K562 (cell line): ENCODE data around the gene COL20A1. TPM values are rescaled to one million over a fixed set of nuclear protein-coding genes. Genes with fewer than 3 reads are reported as not detected.

Source experiments
- ATAC-seq: fragments of 200-7000 bp; cut with Tn5 transposase; 3 replicates; pipeline ENCODE4 v1.9.1; 2020; ENCODE audit warnings: moderate library complexity
- BruUV-seq: library from RNA; stranded (reverse); fragments of 400-500 nt; replicated peaks from 2 replicates; lab custom pipeline; 2021; lab: Mats Ljungman, UMichigan
- CTCF ChIA-PET: fragments of 300-600 bp; formaldehyde crosslinking; extraction: SDS; loops from one replicate; lab custom pipeline; 2021; ENCODE audit warnings: low intra/inter-chr PET ratio; lab: Yijun Ruan, JAX
- POLR2A ChIA-PET: fragments of 300-600, 350-650 bp; sonication (Branson Sonifier 250); formaldehyde crosslinking; extraction: SDS; loops from one replicate; lab custom pipeline; 2021; ENCODE audit warnings: antibody characterized with exemption, inconsistent platforms; lab: Yijun Ruan, JAX
- DNase-seq, 4 experiments: peaks; one replicate each; pipeline versions ENCODE4 v3.0.0 to v3.0.0-alpha.2; 2011 to 2018; ENCODE audit warnings: low spot score in 3 of 4, mixed read lengths in 3 of 4; ENCODE audit errors: extremely low read depth in 1 of 4
- FAIRE-seq: peaks from 2 replicates; lab custom pipeline; 2011; peaks lifted over from hg19 to GRCh38; lab: Jason Lieb, UNC
- H2AFZ ChIP-seq: 2 replicates; pipeline ENCODE4 v1.6.0; 2011; ENCODE audit warnings: low read depth, low read length, control low read depth, inconsistent platforms
- H3K27ac ChIP-seq: fragments of 200-600 bp; 3 replicates; pipeline ENCODE4 v1.8.0; 2011; ENCODE audit warnings: low read depth, mild to moderate bottlenecking, control low read depth, inconsistent platforms, low read length, moderate library complexity, mixed read lengths; ENCODE audit errors: extremely low read depth
- H3K27me3 ChIP-seq, 2 experiments: fragments of 300-600 bp in 1 of 2; 2 replicates in 1 of 2; 3 replicates in 1 of 2; pipeline versions ENCODE4 v1.6.0 to v1.8.0; 2011; ENCODE audit warnings: inconsistent platforms in 2 of 2, low read length in 2 of 2, mild to moderate bottlenecking in 1 of 2, mixed read lengths in 1 of 2, moderate library complexity in 1 of 2; ENCODE audit not compliant: control insufficient read depth in 2 of 2, insufficient read depth in 2 of 2
- H3K36me3 ChIP-seq: fragments of 300-600 bp; 3 replicates; pipeline ENCODE4 v1.8.0; 2011; ENCODE audit warnings: mild to moderate bottlenecking, low read length, inconsistent platforms; ENCODE audit not compliant: control insufficient read depth, insufficient read depth
- H3K4me1 ChIP-seq, 2 experiments: fragments of 200-600 bp in 1 of 2; replicated peaks in 1 of 2; 2 replicates in 1 of 2; 3 replicates in 1 of 2; pipeline versions ENCODE4 v1.5.1 to v1.8.0; 2011; ENCODE audit warnings: inconsistent platforms in 2 of 2, low read length in 2 of 2, mild to moderate bottlenecking in 1 of 2, mixed read lengths in 1 of 2, moderate library complexity in 1 of 2; ENCODE audit not compliant: control insufficient read depth in 2 of 2, insufficient read depth in 2 of 2
- H3K4me2 ChIP-seq: 2 replicates; pipeline ENCODE4 v1.6.1; 2011; ENCODE audit warnings: low read length, control low read depth, inconsistent platforms, mixed read lengths; ENCODE audit not compliant: insufficient read depth
- H3K4me3 ChIP-seq: fragments of 200-600 bp; sonication (generic), shearing (Covaris generic); 2 replicates; pipeline ENCODE4 v1.5.1; 2016; ENCODE audit warnings: control low read depth, inconsistent platforms
- H3K79me2 ChIP-seq: fragments of 200-600 bp; 3 replicates; pipeline ENCODE4 v1.8.0; 2011; ENCODE audit warnings: low read length, inconsistent platforms; ENCODE audit not compliant: control insufficient read depth, insufficient read depth
- H3K9ac ChIP-seq, 2 experiments: 2 replicates each; pipeline versions ENCODE4 v1.6.0 to v1.6.1; 2011; ENCODE audit warnings: low read depth in 2 of 2, low read length in 2 of 2, control low read depth in 1 of 2, inconsistent platforms in 1 of 2, mild to moderate bottlenecking in 1 of 2, mixed read lengths in 1 of 2; ENCODE audit not compliant: insufficient read depth in 1 of 2
- H3K9me1 ChIP-seq: one replicate; pipeline ENCODE4 v1.6.0; 2011; ENCODE audit warnings: inconsistent platforms, mild to moderate bottlenecking, low read length, moderate library complexity; ENCODE audit not compliant: control insufficient read depth, insufficient read depth
- H3K9me3 ChIP-seq: replicated peaks from 2 replicates; pipeline ENCODE4 v1.5.1; 2011; ENCODE audit warnings: low read depth, low read length, inconsistent platforms; ENCODE audit not compliant: control insufficient read depth, insufficient read depth
- H4K20me1 ChIP-seq: replicated peaks from 2 replicates; pipeline ENCODE4 v1.6.1; 2011; ENCODE audit warnings: low read length, inconsistent platforms, mixed read lengths; ENCODE audit not compliant: control insufficient read depth, insufficient read depth
- ARID1B ChIP-seq: fragments of 450-650 bp; IDR thresholded peaks from 2 replicates; pipeline ENCODE4 v1.6.1; 2016; ENCODE audit warnings: antibody characterized with exemption, mild to moderate bottlenecking, inconsistent platforms
- CTBP1 ChIP-seq: fragments of 450-650 bp; IDR thresholded peaks from 2 replicates; pipeline ENCODE4 v1.6.1; 2016; ENCODE audit warnings: borderline replicate concordance
- ELF1 ChIP-seq: fragments of 200-800 bp; sonication (Bioruptor generic); IDR thresholded peaks from 2 replicates; pipeline ENCODE4 v1.6.1; 2016; ENCODE audit warnings: missing genetic modification characterization, missing compliant biosample characterization
- HCFC1 ChIP-seq: IDR thresholded peaks from 2 replicates; pipeline ENCODE4 v1.6.1; 2012; ENCODE audit warnings: low read depth, low read length, improper control_type of control experiment
- PRPF4 ChIP-seq: fragments of 200-400 bp; formaldehyde crosslinking; IDR thresholded peaks from one replicate; pipeline ENCODE4 v1.6.1; 2017; ENCODE audit warnings: low read length, low read depth, mild to moderate bottlenecking; ENCODE audit not compliant: insufficient read depth, poor library complexity, severe bottlenecking
- SMARCA4 ChIP-seq: fragments of 450-650 bp; IDR thresholded peaks from 2 replicates; pipeline ENCODE4 v1.6.1; 2016
- ZBTB7A ChIP-seq: IDR thresholded peaks from 2 replicates; pipeline ENCODE4 v1.6.1; 2011; ENCODE audit warnings: low read depth, mild to moderate bottlenecking, low read length, moderate library complexity, borderline replicate concordance; ENCODE audit not compliant: control insufficient read depth
- ZNF140 ChIP-seq: fragments of 250-450 bp; sonication (Bioruptor Pico); IDR thresholded peaks from 2 replicates; pipeline ENCODE4 v1.8.0; 2021; ENCODE audit warnings: moderate library complexity, mild to moderate bottlenecking, inconsistent platforms
- ZNF311 ChIP-seq: fragments of 250-450 bp; sonication (Bioruptor Pico); IDR thresholded peaks from 2 replicates; pipeline ENCODE4 v1.4.0; 2020; ENCODE audit warnings: mild to moderate bottlenecking, moderate library complexity
- ZNF778 ChIP-seq: fragments of 450-650 bp; formaldehyde crosslinking; IDR thresholded peaks from 2 replicates; pipeline ENCODE4 v1.4.0; 2020; ENCODE audit warnings: mild to moderate bottlenecking, moderate library complexity
- WGBS: fragments of 100-300 bp; shearing (Covaris generic); methylation state at CpG from one replicate; pipeline ENCODE4 v1.1.6; 2016; ENCODE audit warnings: low coverage, mixed read lengths; ENCODE audit not compliant: insufficient coverage; ENCODE audit errors: missing lambda C conversion rate; 5-methylcytosine and 5-hydroxymethylcytosine counted together
- in situ Hi-C: fragments of 300-500 bp; cut with MboI; formaldehyde crosslinking; loops from 4 replicates; pipeline ENCODE4 v1.15.0; 2018; ENCODE audit warnings: inconsistent platforms, mixed read lengths
- intact Hi-C: fragments of 100-400 bp; cut with micrococcal nuclease; formaldehyde crosslinking; loops from 2 replicates; pipeline ENCODE4 v1.14.2; 2022
- polyA plus RNA-seq, 8 experiments: library from polyadenylated mRNA; depleted of rRNA in 4 of 8; stranded (reverse) in 5 of 8; unstranded in 3 of 8; fragments of >200 nt; fragmentation: Nextera tagmentation in 2 of 8; fragmentation: Illumina TruSeq in 1 of 8; extraction: Ambion mirVana in 2 of 8; extraction: Trizol in 1 of 8; gene quantifications; 2 replicates each; pipeline versions ENCODE4 v1.2.1 to v1.2.3, GENCODE V29; 2011 to 2014; ENCODE audit warnings: inconsistent platforms in 1 of 8, missing spikeins in 1 of 8
- total RNA-seq, 7 experiments: library from RNA; depleted of rRNA in 6 of 7; stranded (reverse); fragments of >200 nt in 6 of 7; fragmentation: Illumina TruSeq in 2 of 7; extraction: Trizol in 2 of 7; gene quantifications; 2 replicates each; pipeline versions ENCODE4 v1.2.1 to v1.2.3, GENCODE V29; 2011 to 2021; ENCODE audit warnings: low replicate concordance in 1 of 7
- TF ChIP-seq, protein P1 (sequence below): sonication (generic); formaldehyde crosslinking; IDR thresholded peaks from 2 replicates; pipeline ENCODE4 v1.9.0; 2022; ENCODE audit warnings: mild to moderate bottlenecking, missing genetic modification reagents
- TF ChIP-seq, protein P2 (sequence below): sonication (generic); IDR thresholded peaks from 2 replicates; pipeline ENCODE4 v1.6.1; 2016
- TF ChIP-seq, protein P3 (sequence below), 2 experiments: fragments of 450-650 bp in 1 of 2; IDR thresholded peaks; 2 replicates each; pipeline ENCODE4 v1.6.1; 2011 to 2017; ENCODE audit warnings: low read depth in 2 of 2, antibody characterized with exemption in 1 of 2, borderline replicate concordance in 1 of 2, low read length in 1 of 2, mild to moderate bottlenecking in 1 of 2, mixed read lengths in 1 of 2; ENCODE audit not compliant: control insufficient read depth in 1 of 2
- TF ChIP-seq, protein P4 (sequence below): fragments of 200-800 bp; sonication (Bioruptor generic); IDR thresholded peaks from 2 replicates; pipeline ENCODE4 v1.6.1; 2017; ENCODE audit warnings: missing genetic modification characterization, missing compliant biosample characterization

COL20A1 gene
- total and polyA plus RNA-seq, 9 of the 15 experiments (the other 6 are each of a cell fraction or from before 2014, with no cell fraction given): not detected

DNA sequence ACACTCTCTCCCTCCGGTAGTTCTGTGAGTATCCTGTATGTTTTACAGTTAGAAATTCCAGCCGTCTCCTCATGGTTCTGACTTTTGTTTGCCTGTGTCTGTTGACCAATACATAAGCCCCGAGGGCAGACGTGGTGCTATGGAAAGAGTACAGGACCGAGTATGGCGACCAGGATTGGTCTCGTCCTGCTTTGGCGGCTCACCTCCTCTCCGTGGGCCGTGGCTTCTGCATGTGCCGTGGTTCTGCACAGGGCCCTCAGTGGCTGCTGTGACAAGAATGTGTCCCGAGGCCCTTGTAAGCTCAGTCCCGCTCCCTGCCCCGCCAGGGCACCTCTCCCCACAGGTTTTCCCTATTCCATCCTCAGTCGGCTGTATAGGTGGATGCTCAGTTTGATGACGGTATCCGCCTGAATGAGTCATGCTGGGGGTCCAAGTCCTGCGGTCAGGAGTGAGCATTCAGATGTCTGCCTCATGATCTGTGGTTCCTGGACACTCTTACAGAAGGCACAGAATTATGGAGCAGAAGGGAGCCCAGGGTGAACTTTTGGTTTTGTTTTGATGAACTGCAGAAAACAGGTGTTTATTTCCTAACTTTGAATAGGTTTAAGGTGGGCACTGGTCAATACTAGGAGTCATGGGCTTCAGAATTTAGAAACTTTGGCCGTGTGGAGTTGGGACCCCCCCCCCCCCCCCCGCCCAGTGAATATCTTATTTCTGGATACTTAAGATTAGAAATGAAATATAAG is 19.2 kb upstream of the COL20A1 start:
- ChIA-PET CTCF (no interaction called here), POLR2A (interaction anchor here (1.1 to 2.3 kb wide), 3 partner anchors 9 to 62 kb away, joined by 3 to 24 read pairs (median 3); no protein-coding TSS in a partner anchor)
- peak overlapping the region; percentile 88 for H3K4me3 ChIP-seq
- intact Hi-C loops: no loop called here
- H3K27ac ChIP-seq: peak overlapping the region; percentile 80
- no peaks in the 10 kb centered on the region for H3K27me3 ChIP-seq
- H3K9ac ChIP-seq: peak overlapping the region; percentile 88 to 91
- no peaks in the 10 kb centered on the region for H3K9me3 ChIP-seq
- H3K4me2 ChIP-seq: peak overlapping the region; percentile 92
- peaks cover 6% of the 10 kb centered on the region for H3K9me1 ChIP-seq
- H3K79me2 ChIP-seq: peaks cover 44% of the 10 kb centered on the region
- H2AFZ ChIP-seq: no peak overlapping the region
- H3K36me3 ChIP-seq: peaks cover 41% of the 10 kb centered on the region; the same call in 2 of the 3 replicates
- in situ Hi-C loops: no loop called here
- 5% methylated on average over 20 of the region's 20 CpGs for WGBS
- BruUV-seq: TSS peak; percentile 74
- DNase-seq (peak; percentile 55 to 73 (median 60)), ATAC-seq (peak; percentile 48), FAIRE-seq (peak; percentile 94)
- H3K4me1 ChIP-seq: peaks cover 11 to 32% of the 10 kb centered on the region in 2 experiments; a peak in 4 of 5 replicates
- H4K20me1 ChIP-seq: peaks cover 28% of the 10 kb centered on the region
- TF ChIP-seq ZBTB7A (peak; percentile 85), ZNF140 (no peak), HCFC1 (no peak), ZNF778 (no peak), SMARCA4 (peak; percentile 16; the same call in 1 of the 2 replicates), PRPF4 (no peak), ZNF311 (no peak), ARID1B (peak; percentile 46; the same call in 1 of the 2 replicates), ELF1 (tag) (no peak), CTBP1 (0 out of 2 replicates have a peak, but pooled peaks have one; percentile 43)
- TF ChIP-seq, protein P1, sequence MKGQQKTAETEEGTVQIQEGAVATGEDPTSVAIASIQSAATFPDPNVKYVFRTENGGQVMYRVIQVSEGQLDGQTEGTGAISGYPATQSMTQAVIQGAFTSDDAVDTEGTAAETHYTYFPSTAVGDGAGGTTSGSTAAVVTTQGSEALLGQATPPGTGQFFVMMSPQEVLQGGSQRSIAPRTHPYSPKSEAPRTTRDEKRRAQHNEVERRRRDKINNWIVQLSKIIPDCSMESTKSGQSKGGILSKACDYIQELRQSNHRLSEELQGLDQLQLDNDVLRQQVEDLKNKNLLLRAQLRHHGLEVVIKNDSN (CRISPR knock-in tag): no peak
- TF ChIP-seq, protein P2, sequence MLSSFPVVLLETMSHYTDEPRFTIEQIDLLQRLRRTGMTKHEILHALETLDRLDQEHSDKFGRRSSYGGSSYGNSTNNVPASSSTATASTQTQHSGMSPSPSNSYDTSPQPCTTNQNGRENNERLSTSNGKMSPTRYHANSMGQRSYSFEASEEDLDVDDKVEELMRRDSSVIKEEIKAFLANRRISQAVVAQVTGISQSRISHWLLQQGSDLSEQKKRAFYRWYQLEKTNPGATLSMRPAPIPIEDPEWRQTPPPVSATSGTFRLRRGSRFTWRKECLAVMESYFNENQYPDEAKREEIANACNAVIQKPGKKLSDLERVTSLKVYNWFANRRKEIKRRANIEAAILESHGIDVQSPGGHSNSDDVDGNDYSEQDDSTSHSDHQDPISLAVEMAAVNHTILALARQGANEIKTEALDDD: no peak
- TF ChIP-seq, protein P3, sequence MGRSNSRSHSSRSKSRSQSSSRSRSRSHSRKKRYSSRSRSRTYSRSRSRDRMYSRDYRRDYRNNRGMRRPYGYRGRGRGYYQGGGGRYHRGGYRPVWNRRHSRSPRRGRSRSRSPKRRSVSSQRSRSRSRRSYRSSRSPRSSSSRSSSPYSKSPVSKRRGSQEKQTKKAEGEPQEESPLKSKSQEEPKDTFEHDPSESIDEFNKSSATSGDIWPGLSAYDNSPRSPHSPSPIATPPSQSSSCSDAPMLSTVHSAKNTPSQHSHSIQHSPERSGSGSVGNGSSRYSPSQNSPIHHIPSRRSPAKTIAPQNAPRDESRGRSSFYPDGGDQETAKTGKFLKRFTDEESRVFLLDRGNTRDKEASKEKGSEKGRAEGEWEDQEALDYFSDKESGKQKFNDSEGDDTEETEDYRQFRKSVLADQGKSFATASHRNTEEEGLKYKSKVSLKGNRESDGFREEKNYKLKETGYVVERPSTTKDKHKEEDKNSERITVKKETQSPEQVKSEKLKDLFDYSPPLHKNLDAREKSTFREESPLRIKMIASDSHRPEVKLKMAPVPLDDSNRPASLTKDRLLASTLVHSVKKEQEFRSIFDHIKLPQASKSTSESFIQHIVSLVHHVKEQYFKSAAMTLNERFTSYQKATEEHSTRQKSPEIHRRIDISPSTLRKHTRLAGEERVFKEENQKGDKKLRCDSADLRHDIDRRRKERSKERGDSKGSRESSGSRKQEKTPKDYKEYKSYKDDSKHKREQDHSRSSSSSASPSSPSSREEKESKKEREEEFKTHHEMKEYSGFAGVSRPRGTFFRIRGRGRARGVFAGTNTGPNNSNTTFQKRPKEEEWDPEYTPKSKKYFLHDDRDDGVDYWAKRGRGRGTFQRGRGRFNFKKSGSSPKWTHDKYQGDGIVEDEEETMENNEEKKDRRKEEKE (IDR thresholded peaks at IDR 0.05; ENCODE audit: borderline replicate concordance in 1 of 2, control insufficient read depth in 1 of 2, low read depth in 2 of 2, low read length in 1 of 2): no peak
- TF ChIP-seq, protein P4, sequence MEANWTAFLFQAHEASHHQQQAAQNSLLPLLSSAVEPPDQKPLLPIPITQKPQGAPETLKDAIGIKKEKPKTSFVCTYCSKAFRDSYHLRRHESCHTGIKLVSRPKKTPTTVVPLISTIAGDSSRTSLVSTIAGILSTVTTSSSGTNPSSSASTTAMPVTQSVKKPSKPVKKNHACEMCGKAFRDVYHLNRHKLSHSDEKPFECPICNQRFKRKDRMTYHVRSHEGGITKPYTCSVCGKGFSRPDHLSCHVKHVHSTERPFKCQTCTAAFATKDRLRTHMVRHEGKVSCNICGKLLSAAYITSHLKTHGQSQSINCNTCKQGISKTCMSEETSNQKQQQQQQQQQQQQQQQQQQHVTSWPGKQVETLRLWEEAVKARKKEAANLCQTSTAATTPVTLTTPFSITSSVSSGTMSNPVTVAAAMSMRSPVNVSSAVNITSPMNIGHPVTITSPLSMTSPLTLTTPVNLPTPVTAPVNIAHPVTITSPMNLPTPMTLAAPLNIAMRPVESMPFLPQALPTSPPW: 0 out of 2 replicates have a peak, but pooled peaks have one; percentile 18
